D721Med (cell line): ENCODE results near the gene SYNE2.

Experiments used
- DNase-seq: peaks from one replicate; pipeline ENCODE4 v3.0.0; 2011; ENCODE audit warnings: low spot score; ENCODE audit not compliant: insufficient read length
- FAIRE-seq: peaks from 2 replicates; lab custom pipeline; 2011; peaks lifted over from hg19 to GRCh38; lab: Jason Lieb, UNC
- TF ChIP-seq, protein P1 (sequence below): IDR thresholded peaks from 2 replicates; pipeline ENCODE4 v1.5.1; 2012; ENCODE audit warnings: mild to moderate bottlenecking, control low read depth; ENCODE audit not compliant: insufficient read depth; ENCODE audit errors: missing control alignments

SYNE2 gene

DNA sequence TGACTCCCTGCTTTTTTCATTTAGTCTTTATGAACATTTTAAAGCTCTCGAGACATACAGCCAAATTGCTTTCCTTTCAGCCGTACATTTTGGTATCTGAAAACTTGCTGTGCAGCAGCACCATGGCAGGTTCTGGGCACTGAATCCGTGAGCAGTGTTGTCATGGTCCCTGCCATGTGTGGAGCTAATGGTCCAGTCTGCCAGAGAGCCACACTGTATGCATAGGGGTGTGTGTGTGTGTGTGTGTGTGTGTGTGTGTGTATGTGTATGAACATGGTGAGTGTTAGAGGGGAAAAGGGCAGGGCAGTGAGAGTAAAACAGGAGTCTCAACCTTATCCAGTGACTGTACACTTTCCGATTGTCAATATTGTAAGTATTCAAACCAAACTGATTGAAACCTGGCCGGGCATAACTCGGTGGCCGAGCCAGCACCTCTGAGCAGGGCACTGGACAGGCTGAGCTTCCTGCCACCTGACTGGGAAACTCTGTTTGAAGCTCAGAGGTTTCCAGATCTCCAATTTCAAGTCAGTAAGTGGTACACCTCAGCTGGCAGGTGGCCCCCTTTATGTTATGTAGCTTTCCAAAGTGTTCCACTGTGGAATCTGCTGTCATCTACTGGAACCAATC lies 331.4 kb downstream of the SYNE2 start:
- DNase-seq (no peak), FAIRE-seq (no peak)
- TF ChIP-seq, protein P1, sequence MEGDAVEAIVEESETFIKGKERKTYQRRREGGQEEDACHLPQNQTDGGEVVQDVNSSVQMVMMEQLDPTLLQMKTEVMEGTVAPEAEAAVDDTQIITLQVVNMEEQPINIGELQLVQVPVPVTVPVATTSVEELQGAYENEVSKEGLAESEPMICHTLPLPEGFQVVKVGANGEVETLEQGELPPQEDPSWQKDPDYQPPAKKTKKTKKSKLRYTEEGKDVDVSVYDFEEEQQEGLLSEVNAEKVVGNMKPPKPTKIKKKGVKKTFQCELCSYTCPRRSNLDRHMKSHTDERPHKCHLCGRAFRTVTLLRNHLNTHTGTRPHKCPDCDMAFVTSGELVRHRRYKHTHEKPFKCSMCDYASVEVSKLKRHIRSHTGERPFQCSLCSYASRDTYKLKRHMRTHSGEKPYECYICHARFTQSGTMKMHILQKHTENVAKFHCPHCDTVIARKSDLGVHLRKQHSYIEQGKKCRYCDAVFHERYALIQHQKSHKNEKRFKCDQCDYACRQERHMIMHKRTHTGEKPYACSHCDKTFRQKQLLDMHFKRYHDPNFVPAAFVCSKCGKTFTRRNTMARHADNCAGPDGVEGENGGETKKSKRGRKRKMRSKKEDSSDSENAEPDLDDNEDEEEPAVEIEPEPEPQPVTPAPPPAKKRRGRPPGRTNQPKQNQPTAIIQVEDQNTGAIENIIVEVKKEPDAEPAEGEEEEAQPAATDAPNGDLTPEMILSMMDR, result no peak

DNA sequence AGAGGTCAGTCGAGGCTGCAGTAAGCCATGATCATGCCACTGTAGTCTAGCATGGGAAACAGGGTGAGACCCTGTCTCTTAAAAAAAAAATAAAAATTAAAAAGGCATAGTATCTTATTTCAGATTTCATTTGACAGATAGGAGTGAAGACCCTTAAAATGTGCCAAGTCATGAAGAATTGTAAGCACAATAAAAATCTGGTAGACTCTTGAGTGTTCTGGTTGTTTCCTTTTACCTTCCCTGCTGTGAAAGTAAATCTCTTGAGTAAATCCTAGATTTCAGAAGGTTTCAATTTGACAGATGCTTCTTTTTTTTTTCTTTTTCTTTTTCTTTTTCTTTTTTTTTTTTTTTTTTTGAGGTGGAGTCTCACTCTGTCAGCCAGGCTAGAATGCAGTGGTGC lies 332.4 kb downstream of the SYNE2 start:
- no peak for FAIRE-seq
- TF ChIP-seq, protein P1, result no peak
- DNase-seq, result no peak

DNA sequence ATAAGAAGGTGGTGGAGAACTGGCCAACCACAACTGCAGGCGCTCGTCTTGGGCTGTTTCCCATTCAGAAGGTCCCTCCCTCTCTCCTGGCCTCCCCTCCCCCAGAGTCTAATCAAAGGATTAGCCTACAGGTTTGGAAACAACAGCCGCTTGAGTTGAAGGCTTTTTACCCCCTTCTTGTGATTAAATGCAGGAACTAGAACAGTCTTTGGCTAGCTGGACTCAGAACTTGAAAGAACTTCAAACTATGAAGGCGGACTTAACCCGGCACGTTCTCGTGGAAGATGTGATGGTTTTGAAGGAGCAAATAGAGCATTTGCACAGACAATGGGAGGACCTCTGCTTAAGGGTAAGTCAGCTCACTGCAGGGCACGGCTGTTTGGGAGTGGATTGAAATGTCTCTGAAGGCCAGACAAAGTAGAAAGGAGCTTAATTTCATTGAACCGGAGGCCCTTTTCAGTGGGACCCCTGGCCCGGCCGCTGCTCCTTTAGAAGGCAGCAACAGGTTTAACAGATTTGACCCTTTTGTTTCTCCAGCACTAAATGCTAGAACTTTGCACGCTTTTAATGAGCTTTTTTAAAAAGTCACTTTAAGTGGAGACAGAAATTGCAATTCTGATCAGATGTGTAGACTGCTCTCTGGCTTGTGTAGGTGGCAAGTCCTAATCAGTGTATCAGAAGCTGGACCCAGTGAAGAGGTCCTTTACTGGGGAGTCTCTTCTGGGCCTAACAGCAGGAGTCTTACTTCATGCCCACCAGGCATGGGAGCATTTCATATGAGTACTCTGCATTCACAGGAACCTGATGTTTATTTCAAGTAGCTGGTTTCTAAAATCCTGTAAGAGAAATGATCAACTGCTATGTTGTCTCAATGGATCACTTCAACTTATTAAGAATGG lies 333.7 kb downstream of the SYNE2 start:
- TF ChIP-seq, protein P1, result no peak
- FAIRE-seq, result peak; percentile 53
- no peak for DNase-seq

DNA sequence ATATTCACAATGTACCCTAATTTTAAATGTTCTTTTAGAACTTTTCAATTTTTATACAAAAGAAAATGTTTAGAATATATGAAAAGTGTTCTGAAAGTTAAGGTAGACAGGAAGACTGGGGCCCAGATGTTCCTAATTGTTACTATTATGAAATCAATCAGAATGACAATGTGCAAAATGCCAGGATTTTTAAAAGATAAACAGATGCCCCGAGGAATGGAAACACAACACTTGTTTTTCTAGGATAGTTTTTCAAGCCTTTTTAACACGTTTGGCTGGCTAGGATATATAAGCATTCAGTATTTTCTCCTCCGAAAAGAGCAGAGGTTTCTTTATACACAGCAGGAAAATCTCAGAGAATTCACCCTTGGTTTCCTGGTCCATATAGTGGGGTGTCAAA lies 334.5 kb downstream of the SYNE2 start:
- FAIRE-seq (no peak), DNase-seq (no peak)
- TF ChIP-seq, protein P1, result no peak

DNA sequence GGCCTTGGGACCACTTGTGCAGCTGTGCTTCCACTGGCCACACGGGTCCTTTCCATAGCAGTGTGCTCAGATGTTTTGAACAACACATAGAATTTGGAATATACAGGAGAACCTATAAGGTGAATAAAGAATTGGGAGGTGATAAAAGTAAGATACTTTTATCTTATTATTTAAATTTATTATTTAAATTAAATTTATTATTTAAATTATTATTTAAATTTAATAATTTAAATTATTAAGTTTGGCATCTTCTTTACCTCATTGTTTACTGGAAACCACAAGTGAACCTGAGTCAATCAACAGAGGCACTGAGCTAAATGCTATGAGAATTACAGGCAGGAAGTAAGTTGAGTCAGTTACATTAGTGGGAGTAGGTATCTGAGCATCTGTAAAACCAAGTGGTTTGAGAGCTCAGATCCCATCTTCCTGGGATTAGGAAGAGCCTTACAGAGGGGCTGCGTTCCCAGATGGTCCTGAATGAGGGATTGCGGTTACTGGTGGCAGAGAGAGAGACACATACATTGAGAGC lies 338.2 kb downstream of the SYNE2 start:
- no peak for FAIRE-seq
- TF ChIP-seq, protein P1, result no peak
- no peak for DNase-seq

DNA sequence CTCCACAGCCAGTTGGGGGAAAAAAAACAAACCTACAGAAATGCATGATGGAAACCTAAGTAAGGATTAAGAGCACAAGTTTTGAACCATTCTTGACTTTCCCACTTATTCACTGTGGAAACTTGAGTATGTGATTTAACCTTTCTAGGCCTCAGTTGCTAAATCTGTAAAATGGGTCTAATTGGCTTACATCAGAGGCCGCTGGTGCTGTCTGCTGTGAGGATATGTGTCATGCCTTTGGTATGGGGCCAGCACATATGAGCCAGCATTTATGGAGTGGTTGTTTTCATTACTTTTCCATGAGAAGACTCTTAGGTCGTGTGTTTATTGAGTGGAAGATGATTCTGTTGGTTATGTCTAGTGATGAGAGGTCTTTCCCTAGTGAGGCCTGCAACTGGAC lies 339.0 kb downstream of the SYNE2 start:
- DNase-seq, result no peak
- TF ChIP-seq, protein P1, result no peak
- FAIRE-seq, result no peak
